Activated T-cell treated with anti-CD3 and anti-CD28 coated beads, Interleukin-2, amount 50 U/mL, for 1 hour (primary cell): ENCODE results near the gene RAB40C.

Experiments
- DNase-seq: peaks from one replicate; pipeline ENCODE4 v3.0.0-alpha.2; 2020

Gene RAB40C

GRCh38 chr16:649631-650030, 59.8 kb downstream of the RAB40C start:
- no peak for DNase-seq

GRCh38 chr16:651844-652243, 62.0 kb downstream of the RAB40C start:
- no peak for DNase-seq

GRCh38 chr16:652454-653305, 62.8 kb downstream of the RAB40C start:
- no peak for DNase-seq

- no peak for DNase-seq
These were observed 64.2 kb downstream of the RAB40C start for GRCh38 chr16:654034-654433.

GRCh38 chr16:657487-657886, 67.6 kb downstream of the RAB40C start:
- DNase-seq, result no peak

- DNase-seq, result no peak
These were observed 69.1 kb downstream of the RAB40C start for GRCh38 chr16:658679-659571.

- DNase-seq, result no peak
These were observed 69.8 kb downstream of the RAB40C start for GRCh38 chr16:659618-660017.

GRCh38 chr16:660132-660458, 70.2 kb downstream of the RAB40C start:
- no peak for DNase-seq

- DNase-seq, result peak; percentile 69
These were observed 70.8 kb downstream of the RAB40C start for GRCh38 chr16:660459-661183.

GRCh38 chr16:661184-661821, 71.4 kb downstream of the RAB40C start:
- DNase-seq, result no peak

- DNase-seq, result no peak
These were observed 72.2 kb downstream of the RAB40C start for GRCh38 chr16:662095-662494.

GRCh38 chr16:662597-662996, 72.7 kb downstream of the RAB40C start:
- no peak for DNase-seq

GRCh38 chr16:666572-666971, 76.7 kb downstream of the RAB40C start:
- DNase-seq, result no peak

- no peak for DNase-seq
These were observed 77.4 kb downstream of the RAB40C start for GRCh38 chr16:667113-667779.

- peak; percentile 91 for DNase-seq
These were observed 78.1 kb downstream of the RAB40C start, which contains the start of gene RHOT2 for GRCh38 chr16:667780-668518. Gene RHOT2 (plus strand): TSS chr16:668132. CDS start chr16:668200, 68 bp downstream.

- no peak for DNase-seq
These were observed 78.8 kb downstream of the RAB40C start for GRCh38 chr16:668519-669171.

- DNase-seq, result no peak
These were observed 79.8 kb downstream of the RAB40C start for GRCh38 chr16:669666-670065.

- no peak for DNase-seq
These were observed 80.9 kb downstream of the RAB40C start for GRCh38 chr16:670485-671352.

GRCh38 chr16:671353-672131, 81.7 kb downstream of the RAB40C start:
- no peak for DNase-seq
